GM13977 (cell line): ENCODE data around the gene TMEM37.

Experiments used
- DNase-seq: peaks from one replicate; pipeline ENCODE4 v3.0.0; 2012; ENCODE audit warnings: low spot score
- CTCF ChIP-seq: IDR thresholded peaks from 2 replicates; pipeline ENCODE4 v1.5.1; 2012; ENCODE audit warnings: mild to moderate bottlenecking, control low read depth; ENCODE audit not compliant: insufficient read depth; ENCODE audit errors: extremely low read depth, missing control alignments
- in situ Hi-C: fragments of 300-500 bp; cut with MboI; formaldehyde crosslinking; loops from one replicate; pipeline ENCODE4 v1.12.0; 2022; ENCODE audit warnings: low sequenced_read_pairs, low pct_unique_long_range_greater_than_20kb, mixed read lengths, inconsistent platforms; ENCODE audit not compliant: unreplicated experiment

The TMEM37 gene

GRCh38 chr2:119416299-119416923, 15.2 kb upstream of the TMEM37 start:
- no peak for DNase-seq
- in situ Hi-C loops = loop anchor here (10.0 to 25.0 kb wide), 2 partner anchors 58 to 246 kb away; no protein-coding TSS in a partner anchor
- TF ChIP-seq CTCF = no peak

- no peak for DNase-seq
- in situ Hi-C loops = loop anchor here (10.0 to 25.0 kb wide), 2 partner anchors 57 to 244 kb away; no protein-coding TSS in a partner anchor
- TF ChIP-seq CTCF = no peak
Observed at GRCh38 chr2:119417908-119418307, 13.7 kb upstream of the TMEM37 start.

- in situ Hi-C loops = loop anchor here (10.0 to 25.0 kb wide), 2 partner anchors 56 to 243 kb away; no protein-coding TSS in a partner anchor
- no peak for TF ChIP-seq CTCF
Observed at GRCh38 chr2:119419065-119419464, 12.6 kb upstream of the TMEM37 start.

DNA sequence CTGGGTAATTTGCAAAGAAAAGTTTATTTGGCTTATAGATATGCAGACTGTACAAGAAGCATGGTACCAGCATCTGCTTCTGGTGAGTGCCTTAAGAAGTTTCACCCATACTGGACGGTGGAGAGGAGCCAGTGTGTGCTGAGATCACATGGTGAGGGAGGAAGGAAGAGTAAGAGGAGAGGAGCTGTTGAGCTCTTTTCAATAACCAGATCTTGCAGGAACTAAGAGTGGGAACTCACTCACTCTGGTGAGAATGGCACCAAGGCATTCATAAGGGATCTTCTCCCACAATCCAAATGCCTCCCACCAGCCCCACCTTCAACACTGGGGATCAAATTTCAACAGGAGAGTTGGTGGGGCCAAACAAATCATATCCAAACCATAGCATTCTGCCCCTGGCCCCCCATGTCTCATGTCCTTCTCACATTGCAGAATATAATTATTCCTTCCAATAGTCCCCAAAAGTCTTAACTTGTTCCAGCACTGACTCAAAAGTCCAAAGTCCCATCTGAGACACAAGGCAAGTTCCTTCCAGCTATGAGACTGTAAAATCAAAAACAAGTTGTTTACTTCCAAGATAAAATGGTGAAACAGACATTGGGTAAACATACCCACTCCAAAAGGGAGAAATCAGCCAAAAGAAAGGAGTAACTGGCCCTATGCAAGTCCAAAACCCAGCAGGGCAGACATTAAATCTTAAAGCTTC, 11.7 kb upstream of the TMEM37 start:
- no peak for DNase-seq
- in situ Hi-C loops = loop anchor here (10.0 to 25.0 kb wide), 2 partner anchors 55 to 242 kb away; no protein-coding TSS in a partner anchor
- TF ChIP-seq CTCF = no peak

More at GRCh38 chr2:119419065-119419464, 12.6 kb upstream of the TMEM37 start:
- no peak for DNase-seq

GRCh38 chr2:119421304-119421703, 10.3 kb upstream of the TMEM37 start:
- in situ Hi-C loops = loop anchor here (25.0 kb wide), 1 partner anchor 241 kb away; no protein-coding TSS in a partner anchor
- TF ChIP-seq CTCF = no peak
- no peak for DNase-seq

DNA sequence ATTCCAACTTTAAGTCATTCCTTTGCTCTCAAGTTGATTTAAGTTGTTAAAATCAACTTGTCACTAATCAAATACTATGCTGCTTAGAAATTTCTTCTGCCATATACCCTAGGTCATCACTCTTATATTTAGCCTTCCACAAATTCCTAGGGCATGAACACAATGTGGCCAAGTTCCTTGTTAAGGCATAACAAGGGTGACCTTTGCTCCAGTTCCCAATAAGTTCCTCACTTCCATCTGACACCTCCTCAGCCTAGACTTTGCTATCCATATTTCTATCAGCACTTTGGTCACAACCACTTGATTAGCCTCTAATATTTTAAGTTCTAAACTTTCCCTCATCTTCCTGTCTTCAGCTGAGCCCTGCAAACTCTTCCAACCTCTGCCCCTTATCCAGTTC, 9.9 kb upstream of the TMEM37 start:
- in situ Hi-C loops = loop anchor here (25.0 kb wide), 1 partner anchor 241 kb away; no protein-coding TSS in a partner anchor
- no peak for TF ChIP-seq CTCF
- no peak for DNase-seq
